OCI-LY1 (cell line): ENCODE data around the gene EXO1.

Source experiments
- H2AFZ ChIP-seq: fragments of 200-600 bp; sonication (generic), shearing (Covaris generic); 2 replicates; pipeline ENCODE4 v1.6.0; 2014; ENCODE audit warnings: antibody characterized with exemption, mild to moderate bottlenecking, low read length
- H3F3A ChIP-seq: fragments of 200-600 bp; sonication (generic), shearing (Covaris generic); 2 replicates; pipeline ENCODE4 v1.6.0; 2014; ENCODE audit warnings: mild to moderate bottlenecking, antibody characterized with exemption, low read length, moderate library complexity; ENCODE audit not compliant: insufficient read depth
- H3K27ac ChIP-seq: fragments of 200-600 bp; sonication (generic); 2 replicates; pipeline ENCODE4 v1.5.1; 2014; ENCODE audit warnings: low read length, mixed run types, mild to moderate bottlenecking, low read depth; ENCODE audit not compliant: poor library complexity, severe bottlenecking
- H3K27me3 ChIP-seq: fragments of 200-600 bp; sonication (generic); 2 replicates; pipeline ENCODE4 v1.6.0; 2014; ENCODE audit warnings: antibody characterized with exemption, mild to moderate bottlenecking, low read length, moderate library complexity; ENCODE audit not compliant: insufficient read depth
- H3K36me3 ChIP-seq: fragments of 200-600 bp; sonication (generic); 2 replicates; pipeline ENCODE4 v1.6.1; 2014; ENCODE audit warnings: mild to moderate bottlenecking, antibody characterized with exemption, low read length, moderate library complexity, mixed read lengths; ENCODE audit not compliant: insufficient read depth
- H3K4me1 ChIP-seq: fragments of 200-600 bp; sonication (generic); 2 replicates; pipeline ENCODE4 v1.5.1; 2014; ENCODE audit warnings: mild to moderate bottlenecking, low read length, moderate library complexity; ENCODE audit not compliant: insufficient read depth, severe bottlenecking
- H3K4me2 ChIP-seq: fragments of 200-600 bp; sonication (generic), shearing (Covaris generic); 2 replicates; pipeline ENCODE4 v1.6.1; 2014; ENCODE audit warnings: low read length
- H3K4me3 ChIP-seq: fragments of 200-600 bp; sonication (generic); 2 replicates; pipeline ENCODE4 v1.5.1; 2014; ENCODE audit warnings: low read length, low read depth, mild to moderate bottlenecking, mixed read lengths; ENCODE audit not compliant: poor library complexity, severe bottlenecking
- H3K79me2 ChIP-seq: fragments of 200-600 bp; shearing (Covaris generic); 2 replicates; pipeline ENCODE4 v1.6.1; 2016; ENCODE audit warnings: mixed run types, low read length, mixed read lengths; ENCODE audit not compliant: insufficient read depth
- H3K9ac ChIP-seq: fragments of 200-600 bp; sonication (generic), shearing (Covaris generic); 2 replicates; pipeline ENCODE4 v1.6.1; 2014; ENCODE audit warnings: mild to moderate bottlenecking, low read length, mixed read lengths
- H3K9me2 ChIP-seq: fragments of 200-600 bp; sonication (generic), shearing (Covaris generic); 2 replicates; pipeline ENCODE4 v1.6.1; 2014; ENCODE audit warnings: low read depth, mild to moderate bottlenecking, low read length, mixed read lengths
- H3K9me3 ChIP-seq: fragments of 200-600 bp; shearing (Covaris generic); 2 replicates; pipeline ENCODE4 v1.6.1; 2014; ENCODE audit warnings: low read length, mixed read lengths
- H4K20me1 ChIP-seq: fragments of 200-600 bp; sonication (generic), shearing (Covaris generic); 2 replicates; pipeline ENCODE4 v1.6.0; 2016; ENCODE audit warnings: mild to moderate bottlenecking, low read length; ENCODE audit not compliant: insufficient read depth
- CTCF ChIP-seq: fragments of 200-600 bp; sonication (generic), shearing (Covaris generic); IDR thresholded peaks from 2 replicates; pipeline ENCODE4 v1.5.1; 2017; ENCODE audit warnings: mild to moderate bottlenecking, antibody characterized with exemption, low read length, moderate library complexity, mixed read lengths
- EZH2 ChIP-seq: fragments of 200-600 bp; sonication (generic), shearing (Covaris generic); IDR thresholded peaks from 2 replicates; pipeline ENCODE4 v1.8.0; 2017; ENCODE audit warnings: borderline replicate concordance, mixed run types, mild to moderate bottlenecking, antibody characterized with exemption, low read length, moderate library complexity, mixed read lengths

The EXO1 gene

GRCh38 chr1:241827264-241827663 is 20.7 kb upstream of the EXO1 start:
- no peaks in the 10 kb centered on the region for H3F3A ChIP-seq
- no peak overlapping the region for H2AFZ ChIP-seq
- H4K20me1 ChIP-seq: no peaks in the 10 kb centered on the region
- no peaks in the 10 kb centered on the region for H3K27me3 ChIP-seq
- no peak overlapping the region for H3K4me3 ChIP-seq
- TF ChIP-seq EZH2 (no peak), CTCF (no peak)
- H3K79me2 ChIP-seq: no peaks in the 10 kb centered on the region
- H3K9me3 ChIP-seq: no peaks in the 10 kb centered on the region
- H3K4me1 ChIP-seq: no peaks in the 10 kb centered on the region
- H3K4me2 ChIP-seq: no peak overlapping the region
- no peaks in the 10 kb centered on the region for H3K9me2 ChIP-seq
- no peak overlapping the region for H3K9ac ChIP-seq
- no peaks in the 10 kb centered on the region for H3K36me3 ChIP-seq
- no peak overlapping the region for H3K27ac ChIP-seq

GRCh38 chr1:241828463-241829021 is 19.5 kb upstream of the EXO1 start:
- Histone ChIP-seq H3K9ac (no peak overlapping the region), H3K9me2 (no peaks in the 10 kb centered on the region), H2AFZ (no peak overlapping the region), H3K4me1 (no peaks in the 10 kb centered on the region), H3K4me3 (no peak overlapping the region), H3F3A (no peaks in the 10 kb centered on the region), H3K27me3 (no peaks in the 10 kb centered on the region), H4K20me1 (no peaks in the 10 kb centered on the region), H3K4me2 (no peak overlapping the region), H3K9me3 (no peaks in the 10 kb centered on the region), H3K36me3 (no peaks in the 10 kb centered on the region), H3K27ac (no peak overlapping the region), H3K79me2 (no peaks in the 10 kb centered on the region)
- TF ChIP-seq CTCF: no peak
- TF ChIP-seq EZH2: no peak

GRCh38 chr1:241829468-241829867 is 18.5 kb upstream of the EXO1 start:
- Histone ChIP-seq H3K27me3 (no peaks in the 10 kb centered on the region), H3K27ac (no peak overlapping the region), H3K4me2 (no peak overlapping the region), H3K4me3 (no peak overlapping the region), H3K36me3 (no peaks in the 10 kb centered on the region), H3K9me3 (no peaks in the 10 kb centered on the region), H2AFZ (no peak overlapping the region), H4K20me1 (no peaks in the 10 kb centered on the region), H3F3A (no peaks in the 10 kb centered on the region), H3K79me2 (no peaks in the 10 kb centered on the region), H3K9me2 (no peaks in the 10 kb centered on the region), H3K9ac (no peak overlapping the region), H3K4me1 (no peaks in the 10 kb centered on the region)
- TF ChIP-seq CTCF (no peak), EZH2 (no peak)
